SJSA1 (cell line): ENCODE data around the gene CKB. TPM values are rescaled to one million over a fixed set of nuclear protein-coding genes. Genes with fewer than 3 reads are reported as not detected.
"Not testable (repeated sequence)": the region's sequence is repeated elsewhere in the genome, so short reads cannot be mapped to it uniquely, and the experiment has no call there.

ENCODE experiments used
- DNase-seq, 2 experiments: peaks; one replicate each; pipeline ENCODE4 v3.0.0-alpha.2; 2015 to 2020; ENCODE audit warnings: low spot score in 2 of 2, low read depth in 1 of 2
- H3K27ac ChIP-seq: fragments of 250-450 bp; sonication (Bioruptor Pico); 2 replicates; pipeline ENCODE4 v1.5.1; 2020; ENCODE audit warnings: mild to moderate bottlenecking, moderate library complexity
- H3K27me3 ChIP-seq: fragments of 250-450 bp; sonication (Bioruptor Pico); replicated peaks from 2 replicates; pipeline ENCODE4 v1.5.1; 2020; ENCODE audit warnings: mild to moderate bottlenecking, moderate library complexity
- H3K36me3 ChIP-seq: fragments of 250-450 bp; sonication (Bioruptor Pico); 2 replicates; pipeline ENCODE4 v1.5.1; 2020; ENCODE audit warnings: mild to moderate bottlenecking
- H3K4me1 ChIP-seq: fragments of 250-450 bp; sonication (Bioruptor Pico); replicated peaks from 2 replicates; pipeline ENCODE4 v1.6.1; 2021; ENCODE audit warnings: mild to moderate bottlenecking
- H3K4me3 ChIP-seq: fragments of 250-450 bp; sonication (Bioruptor Pico); 2 replicates; pipeline ENCODE4 v1.5.1; 2020; ENCODE audit warnings: mild to moderate bottlenecking
- H3K9me3 ChIP-seq: fragments of 250-450 bp; sonication (Bioruptor Pico); replicated peaks from 2 replicates; pipeline ENCODE4 v1.5.1; 2020; ENCODE audit warnings: mild to moderate bottlenecking
- total RNA-seq: library from RNA; depleted of rRNA; stranded (reverse); fragments of >200 nt; shearing (Covaris generic); gene quantifications from 2 replicates; pipeline ENCODE4 v1.2.3, GENCODE V29; 2014

The CKB gene
- total RNA-seq, 1 experiment from 2014 or later = 39.4 TPM

- peaks cover 24% of the 10 kb centered on the region for H3K4me1 ChIP-seq
- H3K9me3 ChIP-seq = no peaks in the 10 kb centered on the region
- H3K4me3 ChIP-seq = peak overlapping the region; percentile 97
- DNase-seq = no peak
- peak overlapping the region; percentile 57 for H3K27ac ChIP-seq
- H3K27me3 ChIP-seq = no peaks in the 10 kb centered on the region
- peaks cover 32% of the 10 kb centered on the region for H3K36me3 ChIP-seq
These were observed 7.0 kb upstream of the CKB start for GRCh38 chr14:103529383-103530365.

- no peaks in the 10 kb centered on the region for H3K27me3 ChIP-seq
These were observed 6.2 kb upstream of the CKB start, which contains the start of gene TRMT61A for GRCh38 chr14:103528587-103529382. Gene TRMT61A, plus strand, starts transcription at chr14:103529196. Its CDS starts 783 bp downstream, at chr14:103529979.

GRCh38 chr14:103528146-103528586, 5.5 kb upstream of the CKB start:
- DNase-seq = no peak
- H3K27ac ChIP-seq = no peak overlapping the region

More at GRCh38 chr14:103528587-103529382, 6.2 kb upstream of the CKB start, which contains the start of gene TRMT61A:
- DNase-seq = peak; percentile 69 to 90
- peak within 1 kb of the TSS; percentile 97 for H3K4me3 ChIP-seq
- peaks cover 23% of the 10 kb centered on the region for H3K36me3 ChIP-seq
- peaks cover 18% of the 10 kb centered on the region for H3K4me1 ChIP-seq
- peak within 1 kb of the TSS; percentile 57 for H3K27ac ChIP-seq
- H3K9me3 ChIP-seq = no peaks in the 10 kb centered on the region

GRCh38 chr14:103527408-103528145, 4.9 kb upstream of the CKB start:
- Histone ChIP-seq H3K9me3 (no peaks in the 10 kb centered on the region), H3K27ac (no peak overlapping the region), H3K27me3 (peaks cover 10% of the 10 kb centered on the region), H3K4me3 (no peak overlapping the region), H3K4me1 (peaks cover 25% of the 10 kb centered on the region), H3K36me3 (peaks cover 18% of the 10 kb centered on the region)
- DNase-seq = no peak

More at GRCh38 chr14:103528146-103528586, 5.5 kb upstream of the CKB start:
- Histone ChIP-seq H3K36me3 (peaks cover 23% of the 10 kb centered on the region), H3K4me1 (peaks cover 19% of the 10 kb centered on the region), H3K4me3 (peak overlapping the region; percentile 97), H3K27me3 (peaks cover 5% of the 10 kb centered on the region), H3K9me3 (no peaks in the 10 kb centered on the region)

- no peak overlapping the region for H3K27ac ChIP-seq
- H3K36me3 ChIP-seq = peaks cover 17% of the 10 kb centered on the region
- no peak for DNase-seq
These were observed 4.3 kb upstream of the CKB start for GRCh38 chr14:103526914-103527248.

GRCh38 chr14:103526247-103526913, 3.8 kb upstream of the CKB start:
- Histone ChIP-seq H3K27me3 (peaks cover 20% of the 10 kb centered on the region), H3K36me3 (peaks cover 17% of the 10 kb centered on the region), H3K9me3 (no peaks in the 10 kb centered on the region), H3K27ac (no peak overlapping the region), H3K4me1 (peaks cover 37% of the 10 kb centered on the region), H3K4me3 (no peak overlapping the region)
- DNase-seq = no peak

More at GRCh38 chr14:103526914-103527248, 4.3 kb upstream of the CKB start:
- Histone ChIP-seq H3K4me1 (peaks cover 32% of the 10 kb centered on the region), H3K4me3 (no peak overlapping the region), H3K9me3 (no peaks in the 10 kb centered on the region), H3K27me3 (peaks cover 16% of the 10 kb centered on the region)

GRCh38 chr14:103525430-103526246, 3.0 kb upstream of the CKB start:
- H3K4me3 ChIP-seq, DNase-seq, H3K9me3 ChIP-seq, H3K27ac ChIP-seq: not testable (repeated sequence)
- Histone ChIP-seq H3K36me3 (peaks cover 11% of the 10 kb centered on the region), H3K27me3 (peaks cover 20% of the 10 kb centered on the region), H3K4me1 (peaks cover 45% of the 10 kb centered on the region)

GRCh38 chr14:103524002-103524935, 1.6 kb upstream of the CKB start:
- Histone ChIP-seq H3K36me3 (peaks cover 3% of the 10 kb centered on the region; the same call in 1 of the 2 replicates), H3K4me1 (peaks cover 38% of the 10 kb centered on the region), H3K4me3 (no peak overlapping the region), H3K9me3 (no peaks in the 10 kb centered on the region), H3K27ac (no peak overlapping the region), H3K27me3 (peaks cover 20% of the 10 kb centered on the region)
- no peak for DNase-seq

GRCh38 chr14:103523575-103523954, 935 bp upstream of the CKB start:
- Histone ChIP-seq H3K9me3 (no peaks in the 10 kb centered on the region), H3K4me1 (peaks cover 36% of the 10 kb centered on the region), H3K36me3 (no peaks in the 10 kb centered on the region), H3K27me3 (peaks cover 20% of the 10 kb centered on the region), H3K4me3 (no peak overlapping the region), H3K27ac (no peak overlapping the region)
- no peak for DNase-seq

- Histone ChIP-seq H3K4me3 (peak overlapping the region; percentile 42), H3K36me3 (no peaks in the 10 kb centered on the region), H3K9me3 (no peaks in the 10 kb centered on the region), H3K4me1 (peaks cover 30% of the 10 kb centered on the region), H3K27ac (no peak overlapping the region), H3K27me3 (peaks cover 20% of the 10 kb centered on the region)
- DNase-seq = no peak
These were observed 573 bp downstream of the CKB start for GRCh38 chr14:103521951-103522563.

GRCh38 chr14:103521438-103521950, 1.1 kb downstream of the CKB start:
- Histone ChIP-seq H3K27me3 (peaks cover 20% of the 10 kb centered on the region), H3K9me3 (no peaks in the 10 kb centered on the region), H3K36me3 (no peaks in the 10 kb centered on the region), H3K4me3 (peak overlapping the region; percentile 42), H3K4me1 (peaks cover 30% of the 10 kb centered on the region), H3K27ac (no peak overlapping the region)
- DNase-seq = no peak
